Heart left ventricle (tissue), 13 donors: ENCODE results near the gene EPYC.

ENCODE experiments used
- CTCF ChIP-seq, 12 donors: fragments of 200-600 bp; sonication (generic) in 4 of 12; IDR thresholded peaks; one replicate each; pipeline versions ENCODE4 v1.5.0 to v1.8.0; 2018 to 2022; ENCODE audit warnings: antibody characterized with exemption in 12 of 12, mild to moderate bottlenecking in 5 of 12
- POLR2A ChIP-seq, 2 donors: fragments of 450-650 bp; IDR thresholded peaks; one replicate each; pipeline ENCODE4 v1.6.1; 2017; ENCODE audit warnings: antibody characterized with exemption in 2 of 2, mild to moderate bottlenecking in 2 of 2, moderate library complexity in 2 of 2
- donor health status: ischemic (EF 13 %, LVEDD 7.1; RV severe dilation, severe dysfunction).
- donor health status: DM: no; HTN: yes; CAD: no.
- donor health status: DM: no; HTN: no; CAD: no.
- donor health status: ischemic (EF 25% LVEDD 6.9; RV normal size, moderate dysfunction).
- donor health status: ischemic (EF 25% LVEDD 5.7; RV mildly dilated, moderate dysfunction).
- donor health status: ischemic (EF 35%, LVEDD 5.7; RV mildly dilated, moderate dysfunction).
- donor health status: nonischemic (EF 11% LVEDD 7.7; RV severe dilation, severe dysfunction).
- donor health status: DM: yes; HTN: yes; CAD: no.
- donor health status: PGD.
- donor health status: ischemic (EF 29% LVEDD 5.4; RV normal size, mild dysfunction).
- donor health status: nonischemic (EF 23%, LVEDD 6.1; RV moderate dilation, normal function).

- TF ChIP-seq CTCF (IDR thresholded peaks at IDR 0.05): no peak
- no peak for TF ChIP-seq POLR2A (IDR thresholded peaks at IDR 0.05)
Observed at GRCh38 chr12:91001306-91001705, 3.5 kb downstream of the EPYC start.
